ENCODE data around the gene PUSL1. TPM values are rescaled to one million over a fixed set of nuclear protein-coding genes. Genes with fewer than 3 reads are reported as not detected.

PUSL1 gene
- total and polyA plus RNA-seq, 2 of the 13 experiments (the other 11 are each of a cell fraction or from before 2014, with no cell fraction given) = 8.3 to 22.2 TPM

GRCh38 chr1:1334835-1335234, 26.4 kb downstream of the PUSL1 start (continued):
- peak; percentile 49; the same call in 1 of the 2 replicates for TF ChIP-seq IRF9 (CRISPR knock-in tag; IDR thresholded peaks at IDR 0.05; ENCODE audit: borderline replicate concordance)
- TF ChIP-seq ZNF572 (CRISPR knock-in tag; IDR thresholded peaks at IDR 0.05) = no peak
- no peak for TF ChIP-seq ZNF609 (CRISPR knock-in tag; IDR thresholded peaks at IDR 0.05; ENCODE audit: borderline replicate concordance)
- 0 out of 2 replicates have a peak, but pooled peaks have one; percentile 21 for TF ChIP-seq HOXA3 (CRISPR knock-in tag; IDR thresholded peaks at IDR 0.05)
- no peak for TF ChIP-seq KDM4B (CRISPR knock-in tag; IDR thresholded peaks at IDR 0.05)
- no peak for TF ChIP-seq JARID2 (CRISPR knock-in tag; IDR thresholded peaks at IDR 0.05; ENCODE audit: insufficient replicate concordance)
- TF ChIP-seq ZSCAN30 (CRISPR knock-in tag; IDR thresholded peaks at IDR 0.05) = no peak
- no peak for TF ChIP-seq PCBP2 (optimal IDR thresholded peaks at IDR 0.05; ENCODE audit: low read depth, low read length, poor library complexity, severe bottlenecking)
- no peak for TF ChIP-seq ZNF614 (CRISPR knock-in tag; IDR thresholded peaks at IDR 0.05; ENCODE audit: borderline replicate concordance)
- no peak for TF ChIP-seq CCAR2 (optimal IDR thresholded peaks at IDR 0.05; ENCODE audit: low read depth, low read length)
- TF ChIP-seq ZNF580 (CRISPR knock-in tag; IDR thresholded peaks at IDR 0.05; ENCODE audit: borderline replicate concordance, low read depth) = 0 out of 2 replicates have a peak, but pooled peaks have one; percentile 30
- no peak for TF ChIP-seq JUNB (CRISPR knock-in tag; IDR thresholded peaks at IDR 0.05; ENCODE audit: borderline replicate concordance)
- peak; percentile 84; the same call in 1 of the 2 replicates for TF ChIP-seq SRY (CRISPR knock-in tag; IDR thresholded peaks at IDR 0.05)
- no peak for TF ChIP-seq MBNL3 (CRISPR knock-in tag; conservative IDR thresholded peaks at IDR 0.05)
- no peak for TF ChIP-seq NFE2 (CRISPR knock-in tag; IDR thresholded peaks at IDR 0.05)
- TF ChIP-seq TEAD3 (CRISPR knock-in tag; optimal IDR thresholded peaks at IDR 0.05; ENCODE audit: borderline replicate concordance) = no peak
- no peak for TF ChIP-seq KAT8 (CRISPR knock-in tag; IDR thresholded peaks at IDR 0.05)
- TF ChIP-seq CCDC6 (CRISPR knock-in tag; IDR thresholded peaks at IDR 0.05) = no peak
- TF ChIP-seq ZSCAN21 (CRISPR knock-in tag; IDR thresholded peaks at IDR 0.05; ENCODE audit: borderline replicate concordance) = peak; percentile 81; the same call in 1 of the 2 replicates
- no peak for TF ChIP-seq ZBTB46 (CRISPR knock-in tag; IDR thresholded peaks at IDR 0.05; ENCODE audit: borderline replicate concordance)

Data from HepG2 (cell line).